ENCODE measurements around the gene DIP2B.
"Not testable (repeated sequence)": the region's sequence is repeated elsewhere in the genome, so short reads cannot be mapped to it uniquely, and the experiment has no call there.

DIP2B gene

GRCh38 chr12:50765095-50765911, 260.5 kb downstream of the DIP2B start:
- peak overlapping the region; percentile 98 for H3K9ac ChIP-seq (ENCODE audit: insufficient read length)
- no peak overlapping the region for H3K27ac ChIP-seq
- H3K4me3 ChIP-seq: peak overlapping the region; percentile 88
- no peak for TF ChIP-seq EZH2 (IDR thresholded peaks at IDR 0.05)
- no peak for TF ChIP-seq POLR2AphosphoS5 (IDR thresholded peaks at IDR 0.05; ENCODE audit: borderline replicate concordance, low read depth, low read length)
- no peak for TF ChIP-seq FOXP2 (optimal IDR thresholded peaks at IDR 0.05; ENCODE audit: control extremely low read depth, extremely low read length, insufficient read depth)
- H3K36me3 ChIP-seq (ENCODE audit: insufficient read depth, low read length): peaks cover 7% of the 10 kb centered on the region; the same call in 1 of the 2 replicates
- H3K9me3 ChIP-seq (ENCODE audit: low read depth, low read length): no peaks in the 10 kb centered on the region
- DNase-seq (ENCODE audit: low read depth, low spot score): no peak

- no peak for DNase-seq (ENCODE audit: low read depth, low spot score)
- Histone ChIP-seq H3K9ac (ENCODE audit: insufficient read length) (no peak overlapping the region), H3K27ac (0 out of 2 replicates have a peak overlapping the region, but pooled peaks have one; percentile 25), H3K4me3 (no peak overlapping the region), H3K36me3 (ENCODE audit: insufficient read depth, low read length) (peaks cover 17% of the 10 kb centered on the region; the same call in 1 of the 2 replicates), H3K9me3 (ENCODE audit: low read depth, low read length) (no peaks in the 10 kb centered on the region)
- no peak for TF ChIP-seq POLR2AphosphoS5 (IDR thresholded peaks at IDR 0.05; ENCODE audit: borderline replicate concordance, low read depth, low read length)
- TF ChIP-seq EZH2 (IDR thresholded peaks at IDR 0.05): no peak
- no peak for TF ChIP-seq FOXP2 (optimal IDR thresholded peaks at IDR 0.05; ENCODE audit: control extremely low read depth, extremely low read length, insufficient read depth)
These were observed 263.6 kb downstream of the DIP2B start for GRCh38 chr12:50768391-50768790.

- DNase-seq (ENCODE audit: low read depth, low spot score); H3K27ac ChIP-seq; H3K9ac ChIP-seq (ENCODE audit: insufficient read length); H3K4me3 ChIP-seq; H3K9me3 ChIP-seq (ENCODE audit: low read depth, low read length): not testable (repeated sequence)
- peaks cover 17% of the 10 kb centered on the region; the same call in 1 of the 2 replicates for H3K36me3 ChIP-seq (ENCODE audit: insufficient read depth, low read length)
These were observed 264.0 kb downstream of the DIP2B start for GRCh38 chr12:50768813-50769212.

GRCh38 chr12:50771409-50771808, 266.6 kb downstream of the DIP2B start:
- H3K9me3 ChIP-seq (ENCODE audit: low read depth, low read length): no peaks in the 10 kb centered on the region
- peaks cover 17% of the 10 kb centered on the region; the same call in 1 of the 2 replicates for H3K36me3 ChIP-seq (ENCODE audit: insufficient read depth, low read length)
- DNase-seq (ENCODE audit: low read depth, low spot score): no peak
- TF ChIP-seq EZH2 (IDR thresholded peaks at IDR 0.05) (no peak), FOXP2 (optimal IDR thresholded peaks at IDR 0.05; ENCODE audit: control extremely low read depth, extremely low read length, insufficient read depth) (no peak), POLR2AphosphoS5 (IDR thresholded peaks at IDR 0.05; ENCODE audit: borderline replicate concordance, low read depth, low read length) (no peak)
- H3K27ac ChIP-seq: no peak overlapping the region
- no peak overlapping the region for H3K9ac ChIP-seq (ENCODE audit: insufficient read length)
- no peak overlapping the region for H3K4me3 ChIP-seq

GRCh38 chr12:50772470-50772869, 267.7 kb downstream of the DIP2B start:
- TF ChIP-seq EZH2 (IDR thresholded peaks at IDR 0.05) (no peak), FOXP2 (optimal IDR thresholded peaks at IDR 0.05; ENCODE audit: control extremely low read depth, extremely low read length, insufficient read depth) (no peak), POLR2AphosphoS5 (IDR thresholded peaks at IDR 0.05; ENCODE audit: borderline replicate concordance, low read depth, low read length) (no peak)
- H3K36me3 ChIP-seq (ENCODE audit: insufficient read depth, low read length): peaks cover 17% of the 10 kb centered on the region; the same call in 1 of the 2 replicates
- H3K4me3 ChIP-seq: no peak overlapping the region
- no peak overlapping the region for H3K27ac ChIP-seq
- H3K9ac ChIP-seq (ENCODE audit: insufficient read length): no peak overlapping the region
- no peaks in the 10 kb centered on the region for H3K9me3 ChIP-seq (ENCODE audit: low read depth, low read length)
- no peak for DNase-seq (ENCODE audit: low read depth, low spot score)

- H3K36me3 ChIP-seq (ENCODE audit: insufficient read depth, low read length): peaks cover 17% of the 10 kb centered on the region; the same call in 1 of the 2 replicates
- no peak overlapping the region for H3K27ac ChIP-seq
These were observed 268.1 kb downstream of the DIP2B start for GRCh38 chr12:50772877-50773276.

GRCh38 chr12:50775251-50775650, 270.5 kb downstream of the DIP2B start:
- H3K4me3 ChIP-seq: no peak overlapping the region
- peaks cover 14% of the 10 kb centered on the region; the same call in 1 of the 2 replicates for H3K36me3 ChIP-seq (ENCODE audit: insufficient read depth, low read length)
- no peak for TF ChIP-seq EZH2 (IDR thresholded peaks at IDR 0.05)
- no peak for TF ChIP-seq POLR2AphosphoS5 (IDR thresholded peaks at IDR 0.05; ENCODE audit: borderline replicate concordance, low read depth, low read length)
- TF ChIP-seq FOXP2 (optimal IDR thresholded peaks at IDR 0.05; ENCODE audit: control extremely low read depth, extremely low read length, insufficient read depth): no peak
- H3K9me3 ChIP-seq (ENCODE audit: low read depth, low read length): no peaks in the 10 kb centered on the region
- H3K9ac ChIP-seq (ENCODE audit: insufficient read length): no peak overlapping the region
- no peak for DNase-seq (ENCODE audit: low read depth, low spot score)
- no peak overlapping the region for H3K27ac ChIP-seq

More at GRCh38 chr12:50772877-50773276, 268.1 kb downstream of the DIP2B start:
- H3K4me3 ChIP-seq: no peak overlapping the region
- no peaks in the 10 kb centered on the region for H3K9me3 ChIP-seq (ENCODE audit: low read depth, low read length)
- TF ChIP-seq EZH2 (IDR thresholded peaks at IDR 0.05): no peak
- DNase-seq (ENCODE audit: low read depth, low spot score): no peak
- H3K9ac ChIP-seq (ENCODE audit: insufficient read length): no peak overlapping the region

GRCh38 chr12:50776749-50777728, 272.3 kb downstream of the DIP2B start:
- DNase-seq (ENCODE audit: low read depth, low spot score): no peak
- H3K4me3 ChIP-seq: no peak overlapping the region
- TF ChIP-seq EZH2 (IDR thresholded peaks at IDR 0.05): no peak
- no peak for TF ChIP-seq POLR2AphosphoS5 (IDR thresholded peaks at IDR 0.05; ENCODE audit: borderline replicate concordance, low read depth, low read length)
- TF ChIP-seq FOXP2 (optimal IDR thresholded peaks at IDR 0.05; ENCODE audit: control extremely low read depth, extremely low read length, insufficient read depth): no peak

More at GRCh38 chr12:50776749-50777728, 272.3 kb downstream of the DIP2B start:
- H3K9me3 ChIP-seq (ENCODE audit: low read depth, low read length): no peaks in the 10 kb centered on the region
- H3K27ac ChIP-seq: no peak overlapping the region
- H3K9ac ChIP-seq (ENCODE audit: insufficient read length): no peak overlapping the region
- peaks cover 16% of the 10 kb centered on the region for H3K36me3 ChIP-seq (ENCODE audit: insufficient read depth, low read length)
